PFSK-1 (cell line): Measurements from ENCODE around the gene TADA2B.

Experiments used
- FOXP2 ChIP-seq: optimal IDR thresholded peaks from 2 replicates; pipeline ENCODE3; 2011; ENCODE audit warnings: borderline replicate concordance, control low read depth, inconsistent platforms; ENCODE audit not compliant: insufficient read depth; ENCODE audit errors: extremely low read length, extremely low read depth
- POLR2AphosphoS5 ChIP-seq: IDR thresholded peaks from 2 replicates; pipeline ENCODE4 v1.6.1; 2012; ENCODE audit warnings: low read depth, mild to moderate bottlenecking, control low read depth, low read length, moderate library complexity
- TAF1 ChIP-seq: IDR thresholded peaks from 2 replicates; pipeline ENCODE4 v1.6.1; 2012; ENCODE audit warnings: low read length, control low read depth, borderline replicate concordance; ENCODE audit not compliant: insufficient read depth
- TF ChIP-seq, protein P1 (sequence below), 2 experiments: IDR thresholded peaks; 2 replicates each; pipeline versions ENCODE4 v1.6.1 to v1.8.0; 2011 to 2012; ENCODE audit warnings: low read depth in 2 of 2, low read length in 2 of 2, control low read depth in 1 of 2, inconsistent platforms in 1 of 2, mild to moderate bottlenecking in 1 of 2, moderate library complexity in 1 of 2; ENCODE audit not compliant: insufficient read depth in 1 of 2

- TF ChIP-seq TAF1 (no peak), POLR2AphosphoS5 (no peak), FOXP2 (no peak)
- TF ChIP-seq, protein P1, sequence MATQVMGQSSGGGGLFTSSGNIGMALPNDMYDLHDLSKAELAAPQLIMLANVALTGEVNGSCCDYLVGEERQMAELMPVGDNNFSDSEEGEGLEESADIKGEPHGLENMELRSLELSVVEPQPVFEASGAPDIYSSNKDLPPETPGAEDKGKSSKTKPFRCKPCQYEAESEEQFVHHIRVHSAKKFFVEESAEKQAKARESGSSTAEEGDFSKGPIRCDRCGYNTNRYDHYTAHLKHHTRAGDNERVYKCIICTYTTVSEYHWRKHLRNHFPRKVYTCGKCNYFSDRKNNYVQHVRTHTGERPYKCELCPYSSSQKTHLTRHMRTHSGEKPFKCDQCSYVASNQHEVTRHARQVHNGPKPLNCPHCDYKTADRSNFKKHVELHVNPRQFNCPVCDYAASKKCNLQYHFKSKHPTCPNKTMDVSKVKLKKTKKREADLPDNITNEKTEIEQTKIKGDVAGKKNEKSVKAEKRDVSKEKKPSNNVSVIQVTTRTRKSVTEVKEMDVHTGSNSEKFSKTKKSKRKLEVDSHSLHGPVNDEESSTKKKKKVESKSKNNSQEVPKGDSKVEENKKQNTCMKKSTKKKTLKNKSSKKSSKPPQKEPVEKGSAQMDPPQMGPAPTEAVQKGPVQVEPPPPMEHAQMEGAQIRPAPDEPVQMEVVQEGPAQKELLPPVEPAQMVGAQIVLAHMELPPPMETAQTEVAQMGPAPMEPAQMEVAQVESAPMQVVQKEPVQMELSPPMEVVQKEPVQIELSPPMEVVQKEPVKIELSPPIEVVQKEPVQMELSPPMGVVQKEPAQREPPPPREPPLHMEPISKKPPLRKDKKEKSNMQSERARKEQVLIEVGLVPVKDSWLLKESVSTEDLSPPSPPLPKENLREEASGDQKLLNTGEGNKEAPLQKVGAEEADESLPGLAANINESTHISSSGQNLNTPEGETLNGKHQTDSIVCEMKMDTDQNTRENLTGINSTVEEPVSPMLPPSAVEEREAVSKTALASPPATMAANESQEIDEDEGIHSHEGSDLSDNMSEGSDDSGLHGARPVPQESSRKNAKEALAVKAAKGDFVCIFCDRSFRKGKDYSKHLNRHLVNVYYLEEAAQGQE (IDR thresholded peaks at IDR 0.05; ENCODE audit: insufficient read depth in 1 of 2, low read depth in 2 of 2, low read length in 2 of 2): no peak
Observed at GRCh38 chr4:7021355-7021754, 21.8 kb upstream of the TADA2B start.
